Immature natural killer cell (primary cell): Measurements from ENCODE around the gene RPS6KB2. TPM values are rescaled to one million over a fixed set of nuclear protein-coding genes. Genes with fewer than 3 reads are reported as not detected.
A peak's percentile ranks its signal among the peaks of the same experiment; 100 is the strongest.
"Not testable (repeated sequence)": the region's sequence is repeated elsewhere in the genome, so short reads cannot be mapped to it uniquely, and the experiment has no call there.

Experiments
- DNase-seq, 3 donors: peaks; one replicate each; pipeline ENCODE4 v3.0.0; 2022; ENCODE audit warnings: mixed read lengths in 1 of 3
- H3K27ac Mint-ChIP-seq, 6 donors: one replicate each; pipeline ENCODE4 v1.8.0; 2020; ENCODE audit warnings: mixed read lengths in 6 of 6, mild to moderate bottlenecking in 5 of 6, inconsistent platforms in 4 of 6, moderate library complexity in 3 of 6
- H3K27me3 Mint-ChIP-seq, 3 donors: one replicate each; pipeline ENCODE4 v1.8.0; 2020 to 2021; ENCODE audit warnings: low read depth in 3 of 3, mild to moderate bottlenecking in 3 of 3, mixed read lengths in 3 of 3, moderate library complexity in 3 of 3, inconsistent platforms in 1 of 3
- H3K36me3 Mint-ChIP-seq, 3 donors: one replicate each; pipeline ENCODE4 v1.8.0; 2020; ENCODE audit warnings: mixed read lengths in 3 of 3, inconsistent platforms in 2 of 3, mild to moderate bottlenecking in 2 of 3
- H3K4me1 Mint-ChIP-seq, 2 donors: one replicate each; pipeline ENCODE4 v1.8.0; 2020; ENCODE audit warnings: inconsistent platforms in 2 of 2, mild to moderate bottlenecking in 2 of 2, mixed read lengths in 2 of 2, moderate library complexity in 1 of 2
- H3K4me3 Mint-ChIP-seq, 5 donors: one replicate each; pipeline ENCODE4 v1.8.0; 2020; ENCODE audit warnings: mild to moderate bottlenecking in 5 of 5, mixed read lengths in 5 of 5, inconsistent platforms in 3 of 5, moderate library complexity in 3 of 5
- H3K9me3 Mint-ChIP-seq, 6 donors: one replicate each; pipeline ENCODE4 v1.8.0; 2020; ENCODE audit warnings: mild to moderate bottlenecking in 6 of 6, mixed read lengths in 6 of 6, inconsistent platforms in 4 of 6, moderate library complexity in 3 of 6
- polyA plus RNA-seq, 3 donors: library from polyadenylated mRNA; unstranded; fragments of 300-500 nt; fragmentation: Illumina TruSeq; gene quantifications; one replicate each; pipeline ENCODE4 v1.2.3, GENCODE V29; 2021

Gene RPS6KB2
- polyA plus RNA-seq, 3 donors from 2014 or later, result 71.5 to 96.5 (median 74.9) TPM

GRCh38 chr11:67468056-67468455, 39.8 kb downstream of the RPS6KB2 start:
- Mint-ChIP-seq H3K4me3 (peak overlapping the region; percentile 82 to 87 (median 83)), H3K27me3 (peaks cover 0 to 9% (median 2%) of the 10 kb centered on the region in 3 donors), H3K36me3 (no peaks in the 10 kb centered on the region), H3K9me3 (no peaks in the 10 kb centered on the region), H3K4me1 (peaks cover 25 to 29% of the 10 kb centered on the region in 2 donors), H3K27ac (peak overlapping the region; percentile 61 to 89 (median 78))
- DNase-seq, result no peak

- peak overlapping the region; percentile 82 to 87 (median 83) for H3K4me3 Mint-ChIP-seq
Observed at GRCh38 chr11:67468456-67468758, 40.1 kb downstream of the RPS6KB2 start.

GRCh38 chr11:67468759-67469507, 40.6 kb downstream of the RPS6KB2 start, which contains the start of gene TMEM134:
Gene TMEM134 (minus strand): TSS chr11:67469251. CDS start chr11:67469192, 59 bp downstream.
- peaks cover 24 to 26% of the 10 kb centered on the region in 2 donors for H3K4me1 Mint-ChIP-seq
- peaks cover 0 to 9% (median 3%) of the 10 kb centered on the region in 3 donors for H3K27me3 Mint-ChIP-seq
- peak within 1 kb of the TSS; percentile 70 to 92 (median 86) for H3K27ac Mint-ChIP-seq
- no peaks in the 10 kb centered on the region for H3K9me3 Mint-ChIP-seq
- no peaks in the 10 kb centered on the region for H3K36me3 Mint-ChIP-seq
- H3K4me3 Mint-ChIP-seq, result peak within 1 kb of the TSS; percentile 82 to 87 (median 83)
- peak; percentile 85 to 90 (median 89) for DNase-seq

More at GRCh38 chr11:67468456-67468758, 40.1 kb downstream of the RPS6KB2 start:
- no peak for DNase-seq
- H3K9me3 Mint-ChIP-seq, result no peaks in the 10 kb centered on the region
- no peaks in the 10 kb centered on the region for H3K36me3 Mint-ChIP-seq
- H3K27ac Mint-ChIP-seq, result peak overlapping the region; percentile 61 to 89 (median 77)
- H3K27me3 Mint-ChIP-seq, result peaks cover 0 to 9% (median 3%) of the 10 kb centered on the region in 3 donors
- peaks cover 25 to 29% of the 10 kb centered on the region in 2 donors for H3K4me1 Mint-ChIP-seq

- Mint-ChIP-seq H3K36me3 (no peaks in the 10 kb centered on the region), H3K4me3 (peak overlapping the region; percentile 71 to 83 (median 80)), H3K27me3 (peaks cover 0 to 8% (median 3%) of the 10 kb centered on the region in 3 donors), H3K27ac (peak overlapping the region; percentile 70 to 92 (median 84)), H3K9me3 (no peaks in the 10 kb centered on the region), H3K4me1 (peaks cover 19 to 21% of the 10 kb centered on the region in 2 donors)
- DNase-seq, result no peak
Observed at GRCh38 chr11:67469508-67469811, 41.2 kb downstream of the RPS6KB2 start.

- Mint-ChIP-seq H3K36me3 (no peaks in the 10 kb centered on the region), H3K27me3 (peaks cover 0 to 4% (median under 1%) of the 10 kb centered on the region in 3 donors), H3K27ac (peak overlapping the region in 4 of 6 donors; percentile 40 to 71 (median 62)), H3K4me3 (peak overlapping the region in 3 of 5 donors; percentile 32 to 80 (median 68)), H3K9me3 (no peaks in the 10 kb centered on the region), H3K4me1 (peaks cover 13 to 16% of the 10 kb centered on the region in 2 donors)
- no peak for DNase-seq
Observed at GRCh38 chr11:67470337-67471002, 42.2 kb downstream of the RPS6KB2 start.

GRCh38 chr11:67472882-67473281, 44.6 kb downstream of the RPS6KB2 start:
- peak overlapping the region in 1 of 6 donors; percentile 16 for H3K27ac Mint-ChIP-seq
- DNase-seq, result no peak
- H3K36me3 Mint-ChIP-seq, result no peaks in the 10 kb centered on the region
- H3K9me3 Mint-ChIP-seq, result no peaks in the 10 kb centered on the region
- peaks cover 0 to 7% (median 3%) of the 10 kb centered on the region in 3 donors for H3K27me3 Mint-ChIP-seq
- H3K4me1 Mint-ChIP-seq, result peaks cover 9 to 12% of the 10 kb centered on the region in 2 donors
- no peak overlapping the region for H3K4me3 Mint-ChIP-seq

- H3K27ac Mint-ChIP-seq, H3K4me1 Mint-ChIP-seq, H3K4me3 Mint-ChIP-seq, DNase-seq, H3K27me3 Mint-ChIP-seq, H3K9me3 Mint-ChIP-seq, H3K36me3 Mint-ChIP-seq: not testable (repeated sequence)
Observed at GRCh38 chr11:67476692-67477091, 48.4 kb downstream of the RPS6KB2 start.

- H3K27me3 Mint-ChIP-seq, DNase-seq, H3K9me3 Mint-ChIP-seq, H3K4me3 Mint-ChIP-seq, H3K27ac Mint-ChIP-seq, H3K4me1 Mint-ChIP-seq, H3K36me3 Mint-ChIP-seq: not testable (repeated sequence)
Observed at GRCh38 chr11:67477344-67478050, 49.2 kb downstream of the RPS6KB2 start.

GRCh38 chr11:67482275-67482826, 54.1 kb downstream of the RPS6KB2 start:
- H3K4me1 Mint-ChIP-seq, result peaks cover 46 to 51% of the 10 kb centered on the region in 2 donors
- H3K9me3 Mint-ChIP-seq, result no peaks in the 10 kb centered on the region
- DNase-seq, result no peak
- H3K36me3 Mint-ChIP-seq, result peaks cover 0 to 4% (median 2%) of the 10 kb centered on the region in 3 donors
- peaks cover 6 to 9% (median 9%) of the 10 kb centered on the region in 3 donors for H3K27me3 Mint-ChIP-seq
- peak overlapping the region; percentile 96 to 100 (median 100) for H3K27ac Mint-ChIP-seq
- peak overlapping the region; percentile 96 to 100 (median 99) for H3K4me3 Mint-ChIP-seq

GRCh38 chr11:67482827-67483798, 54.8 kb downstream of the RPS6KB2 start, which contains the start of gene AIP:
Gene AIP (plus strand): TSS chr11:67483026. CDS start chr11:67483159, 133 bp downstream.
- H3K27ac Mint-ChIP-seq, result peak within 1 kb of the TSS; percentile 96 to 100 (median 100)
- peak; percentile 96 to 97 (median 96) for DNase-seq

GRCh38 chr11:67483831-67484665, 55.8 kb downstream of the RPS6KB2 start:
- peaks cover 55 to 60% of the 10 kb centered on the region in 2 donors for H3K4me1 Mint-ChIP-seq
- H3K36me3 Mint-ChIP-seq, result peaks cover 0 to 10% (median 9%) of the 10 kb centered on the region in 3 donors
- no peaks in the 10 kb centered on the region for H3K9me3 Mint-ChIP-seq
- peaks cover 5 to 9% (median 6%) of the 10 kb centered on the region in 3 donors for H3K27me3 Mint-ChIP-seq
- peak overlapping the region; percentile 96 to 100 (median 99) for H3K4me3 Mint-ChIP-seq
- peak overlapping the region; percentile 96 to 100 (median 100) for H3K27ac Mint-ChIP-seq
- DNase-seq, result peak; percentile 19 to 53 (median 33)

More at GRCh38 chr11:67482827-67483798, 54.8 kb downstream of the RPS6KB2 start, which contains the start of gene AIP:
- Mint-ChIP-seq H3K4me3 (peak within 1 kb of the TSS; percentile 96 to 100 (median 99)), H3K4me1 (peaks cover 53 to 59% of the 10 kb centered on the region in 2 donors), H3K9me3 (no peaks in the 10 kb centered on the region), H3K27me3 (peaks cover 5 to 9% (median 6%) of the 10 kb centered on the region in 3 donors), H3K36me3 (peaks cover 0 to 9% (median 9%) of the 10 kb centered on the region in 3 donors)
